Measurements from ENCODE around the gene UBALD1.
"Not testable (repeated sequence)": the region's sequence is repeated elsewhere in the genome, so short reads cannot be mapped to it uniquely, and the experiment has no call there.

Gene UBALD1

DNA sequence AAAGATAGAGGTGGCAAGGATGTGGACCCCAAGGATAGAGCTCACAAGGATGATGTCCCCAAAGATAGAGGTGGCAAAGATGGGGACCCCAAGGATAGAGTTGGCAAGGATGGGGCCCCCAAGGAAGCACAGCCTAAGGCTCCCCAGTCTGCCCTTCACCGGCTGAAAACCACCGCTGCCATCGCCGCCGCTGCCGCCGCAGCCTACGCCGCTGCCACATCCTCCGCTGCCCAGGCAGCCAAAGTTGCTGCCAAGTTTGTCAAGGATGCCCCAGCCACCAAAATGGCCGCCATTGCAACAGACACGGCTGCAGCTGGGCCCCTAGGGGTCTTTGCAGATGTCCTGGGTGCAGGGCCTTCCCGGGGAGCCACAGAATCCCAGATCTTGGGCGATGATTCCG lies 38.7 kb downstream of the UBALD1 start:
- DNase-seq (ENCODE audit: low spot score): no peak
- TF ChIP-seq, protein P1, sequence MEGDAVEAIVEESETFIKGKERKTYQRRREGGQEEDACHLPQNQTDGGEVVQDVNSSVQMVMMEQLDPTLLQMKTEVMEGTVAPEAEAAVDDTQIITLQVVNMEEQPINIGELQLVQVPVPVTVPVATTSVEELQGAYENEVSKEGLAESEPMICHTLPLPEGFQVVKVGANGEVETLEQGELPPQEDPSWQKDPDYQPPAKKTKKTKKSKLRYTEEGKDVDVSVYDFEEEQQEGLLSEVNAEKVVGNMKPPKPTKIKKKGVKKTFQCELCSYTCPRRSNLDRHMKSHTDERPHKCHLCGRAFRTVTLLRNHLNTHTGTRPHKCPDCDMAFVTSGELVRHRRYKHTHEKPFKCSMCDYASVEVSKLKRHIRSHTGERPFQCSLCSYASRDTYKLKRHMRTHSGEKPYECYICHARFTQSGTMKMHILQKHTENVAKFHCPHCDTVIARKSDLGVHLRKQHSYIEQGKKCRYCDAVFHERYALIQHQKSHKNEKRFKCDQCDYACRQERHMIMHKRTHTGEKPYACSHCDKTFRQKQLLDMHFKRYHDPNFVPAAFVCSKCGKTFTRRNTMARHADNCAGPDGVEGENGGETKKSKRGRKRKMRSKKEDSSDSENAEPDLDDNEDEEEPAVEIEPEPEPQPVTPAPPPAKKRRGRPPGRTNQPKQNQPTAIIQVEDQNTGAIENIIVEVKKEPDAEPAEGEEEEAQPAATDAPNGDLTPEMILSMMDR (IDR thresholded peaks at IDR 0.05; ENCODE audit: extremely low read depth, insufficient read depth, missing control alignments): no peak
- in situ Hi-C loops (cut with MboI; ENCODE audit: low pct_unique_long_range_greater_than_20kb, low sequenced_read_pairs, unreplicated experiment): no loop called here

DNA sequence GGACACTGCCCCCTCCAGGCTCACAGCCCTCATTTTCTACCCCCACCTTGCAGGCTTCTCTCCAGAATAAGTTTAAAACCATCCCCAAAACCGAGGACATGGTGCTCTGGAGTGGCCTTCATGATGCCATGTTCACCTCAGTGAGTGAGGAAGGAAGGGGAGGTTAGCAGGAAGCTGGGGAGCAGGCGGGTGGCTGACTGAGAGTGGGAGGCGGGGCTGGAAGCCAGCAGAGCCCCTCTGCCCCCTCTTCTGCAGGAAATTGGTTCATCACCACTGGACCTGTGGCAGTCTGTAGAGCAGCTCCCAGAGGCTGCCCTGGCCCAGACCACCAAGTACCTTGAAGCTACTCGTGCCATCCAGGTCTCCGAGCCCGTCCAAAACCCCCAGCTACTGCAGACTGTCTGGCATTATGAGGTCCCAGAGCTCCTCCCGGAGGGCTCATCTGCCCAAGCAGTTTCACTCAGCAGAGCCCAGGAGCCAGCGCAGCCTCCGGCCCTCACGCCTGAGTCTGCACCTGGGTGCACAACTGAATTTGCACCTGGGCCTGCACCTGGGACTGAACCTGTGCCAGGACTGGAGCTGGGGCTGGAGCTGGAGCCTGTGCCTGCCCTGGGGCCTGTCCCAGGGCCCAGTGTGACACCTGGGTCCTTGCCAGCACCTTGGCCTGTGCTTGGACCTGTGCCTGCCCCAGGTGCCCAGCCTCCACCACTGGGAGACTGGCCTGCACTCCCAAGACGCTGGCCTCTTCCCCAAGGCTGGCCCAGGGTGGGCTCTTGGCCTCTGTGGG lies 39.6 kb downstream of the UBALD1 start:
- in situ Hi-C loops (cut with MboI; ENCODE audit: low pct_unique_long_range_greater_than_20kb, low sequenced_read_pairs, unreplicated experiment): no loop called here

DNA sequence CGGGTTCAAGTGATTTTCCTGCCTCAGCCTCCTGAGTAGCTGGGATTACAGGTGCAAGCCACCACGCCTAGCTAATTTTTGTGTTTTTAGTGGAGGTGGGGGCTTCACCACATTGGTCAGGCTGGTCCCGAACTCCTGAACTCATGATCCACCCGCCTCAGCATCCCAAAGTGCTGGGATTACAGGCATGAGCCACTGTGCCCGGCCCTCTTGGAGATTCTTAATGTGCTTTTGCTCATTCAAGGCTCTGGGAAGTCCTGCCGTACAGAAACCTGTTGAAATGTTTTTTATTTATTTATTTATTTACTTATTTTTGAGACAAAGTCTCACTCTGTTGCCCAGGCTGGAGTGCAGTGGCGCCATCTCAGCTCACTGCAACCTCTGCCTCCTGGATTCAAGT lies 40.8 kb downstream of the UBALD1 start:
- DNase-seq (ENCODE audit: low spot score); in situ Hi-C loops (cut with MboI; ENCODE audit: low pct_unique_long_range_greater_than_20kb, low sequenced_read_pairs, unreplicated experiment): not testable (repeated sequence)

More for the DNA sequence above, 39.6 kb downstream of the UBALD1 start:
- TF ChIP-seq, protein P1 (IDR thresholded peaks at IDR 0.05; ENCODE audit: extremely low read depth, insufficient read depth, missing control alignments): no peak
- DNase-seq (ENCODE audit: low spot score): no peak

DNA sequence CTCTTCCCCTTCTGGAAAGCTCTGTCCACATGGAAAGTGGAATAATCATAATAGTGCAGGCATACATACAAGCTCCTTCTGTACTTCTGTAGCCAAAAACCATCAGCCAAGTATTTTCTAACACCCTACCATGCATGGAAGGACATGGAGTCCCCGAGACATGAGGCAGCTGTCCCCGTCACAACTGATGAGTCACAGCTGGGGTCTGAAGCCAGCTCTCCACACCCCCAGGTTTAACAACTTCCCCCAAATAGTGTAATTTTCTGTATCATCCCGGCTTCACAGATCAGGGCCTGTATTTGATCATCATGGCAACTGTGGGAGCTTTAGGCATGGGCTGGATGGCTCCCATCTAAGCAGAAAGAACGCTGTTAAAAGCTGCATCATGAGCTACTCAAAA lies 42.0 kb downstream of the UBALD1 start:
- DNase-seq (ENCODE audit: low spot score): no peak
- in situ Hi-C loops (cut with MboI; ENCODE audit: low pct_unique_long_range_greater_than_20kb, low sequenced_read_pairs, unreplicated experiment): no loop called here
- TF ChIP-seq, protein P1 (IDR thresholded peaks at IDR 0.05; ENCODE audit: extremely low read depth, insufficient read depth, missing control alignments): no peak

DNA sequence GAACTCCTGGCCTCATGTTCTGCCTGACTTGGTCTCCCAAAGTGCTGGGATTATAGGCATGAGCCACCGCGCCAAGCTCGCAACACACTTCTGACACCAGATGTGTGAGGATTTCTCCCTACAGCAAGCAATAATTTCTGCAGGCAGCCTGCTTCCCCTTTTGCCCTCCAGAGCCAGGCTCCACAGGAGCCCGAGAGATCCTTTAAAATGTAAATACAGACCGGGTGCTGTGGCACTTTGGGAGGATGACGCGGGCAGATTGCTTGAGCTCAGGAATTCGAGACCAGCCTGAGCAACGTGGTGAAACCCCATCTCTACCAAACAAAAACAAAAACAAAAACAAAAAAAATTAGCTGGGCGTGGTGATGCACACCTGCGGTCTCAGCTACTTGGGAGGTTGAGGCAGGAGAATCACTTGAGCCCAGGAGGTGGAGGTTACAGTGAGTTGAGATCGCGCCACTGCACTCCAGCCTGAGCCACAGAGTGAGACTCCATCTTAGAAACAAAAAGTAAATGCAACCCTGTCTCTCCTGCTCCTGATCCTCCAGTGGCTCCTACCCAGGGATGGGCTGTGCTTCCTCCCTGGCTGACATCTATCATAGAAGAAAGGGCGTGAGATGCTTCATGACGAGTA lies 43.9 kb downstream of the UBALD1 start:
- in situ Hi-C loops (cut with MboI; ENCODE audit: low pct_unique_long_range_greater_than_20kb, low sequenced_read_pairs, unreplicated experiment): no loop called here
- no peak for DNase-seq (ENCODE audit: low spot score)
- TF ChIP-seq, protein P1 (IDR thresholded peaks at IDR 0.05; ENCODE audit: extremely low read depth, insufficient read depth, missing control alignments): no peak

DNA sequence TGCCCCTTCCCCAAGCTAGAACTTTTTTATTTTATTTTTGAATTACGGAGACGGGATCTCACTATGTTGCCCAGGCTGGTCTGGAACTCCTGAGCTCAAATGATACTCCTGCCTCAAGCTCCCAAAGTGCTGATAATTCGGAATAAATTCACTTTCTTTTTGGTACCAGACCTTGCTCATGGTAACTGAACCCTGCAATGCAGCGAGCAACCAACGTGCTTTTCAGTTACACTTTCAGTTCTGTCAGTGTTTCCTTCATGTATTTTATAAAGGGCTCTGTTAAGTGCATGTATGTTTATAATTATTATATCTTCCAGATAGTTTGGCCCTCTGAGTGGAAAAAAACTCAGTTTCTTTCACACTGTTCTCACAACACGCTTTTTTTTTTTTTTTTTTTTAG lies 44.6 kb downstream of the UBALD1 start:
- TF ChIP-seq, protein P1 (IDR thresholded peaks at IDR 0.05; ENCODE audit: extremely low read depth, insufficient read depth, missing control alignments): no peak
- no peak for DNase-seq (ENCODE audit: low spot score)
- in situ Hi-C loops (cut with MboI; ENCODE audit: low pct_unique_long_range_greater_than_20kb, low sequenced_read_pairs, unreplicated experiment): no loop called here

DNA sequence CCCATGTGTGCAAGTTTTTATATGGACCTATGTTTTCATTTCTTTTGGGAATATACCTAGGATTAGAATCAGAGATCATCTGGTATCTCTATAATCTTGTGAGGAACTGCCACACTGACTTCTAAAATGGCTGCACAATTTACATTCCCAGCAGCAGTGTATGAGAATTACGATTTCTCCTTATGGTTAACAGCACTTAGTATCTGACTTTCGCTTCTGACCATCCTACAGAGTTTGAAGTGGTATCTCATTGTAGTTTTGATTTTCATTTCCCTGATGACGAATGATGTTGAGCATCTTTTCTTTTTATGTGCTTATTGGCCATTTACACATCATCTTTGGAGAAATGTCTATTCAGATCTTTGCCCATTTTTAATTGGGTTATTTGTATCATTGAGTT lies 48.5 kb downstream of the UBALD1 start:
- TF ChIP-seq, protein P1 (IDR thresholded peaks at IDR 0.05; ENCODE audit: extremely low read depth, insufficient read depth, missing control alignments): no peak
- no peak for DNase-seq (ENCODE audit: low spot score)
- in situ Hi-C loops (cut with MboI; ENCODE audit: low pct_unique_long_range_greater_than_20kb, low sequenced_read_pairs, unreplicated experiment): no loop called here

Measured in GM13977 (cell line).